ENCODE data around the gene ALK. TPM values are rescaled to one million over a fixed set of nuclear protein-coding genes. Genes with fewer than 3 reads are reported as not detected.

The ALK gene
- total and polyA plus RNA-seq, 2 donors (not counting 1 experiment from before 2014, with no cell fraction given): not detected

- Histone ChIP-seq H3K27ac (ENCODE audit: low read length in 2 of 2) (no peak overlapping the region), H2AFZ (ENCODE audit: insufficient read depth, low read depth, low read length, poor library complexity, severe bottlenecking) (no peak overlapping the region), H3K27me3 (replicated peaks in 1 of 4; ENCODE audit: control extremely low read depth in 1 of 4, control insufficient read depth in 3 of 4, insufficient read depth in 4 of 4, low read length in 3 of 4) (no peaks in the 10 kb centered on the region), H4K20me1 (ENCODE audit: control insufficient read depth, insufficient read depth, low read length, poor library complexity, severe bottlenecking) (no peaks in the 10 kb centered on the region), H3K9me3 (ENCODE audit: control extremely low read depth in 1 of 3, control insufficient read depth in 2 of 3, insufficient read depth in 1 of 3, low read length in 2 of 3) (no peaks in the 10 kb centered on the region), H3K4me2 (replicated peaks; ENCODE audit: low read depth, low read length, poor library complexity, severe bottlenecking) (no peak overlapping the region), H3K9ac (ENCODE audit: low read length) (no peak overlapping the region), H3K4me1 (ENCODE audit: control insufficient read depth in 2 of 2, insufficient read depth in 2 of 2, low read length in 2 of 2) (no peaks in the 10 kb centered on the region), H3K36me3 (replicated peaks in 1 of 2; ENCODE audit: control extremely low read depth in 1 of 2, control insufficient read depth in 1 of 2, extremely low read depth in 1 of 2, insufficient read depth in 2 of 2, low read length in 1 of 2) (no peaks in the 10 kb centered on the region), H3K79me2 (ENCODE audit: control insufficient read depth, insufficient read depth, low read length) (no peaks in the 10 kb centered on the region), H3K4me3 (ENCODE audit: control extremely low read depth in 1 of 5, extremely low read depth in 1 of 5, insufficient read depth in 1 of 5, low read depth in 2 of 5, low read length in 4 of 5) (no peak overlapping the region)
- ATAC-seq (ENCODE audit: low read depth) (no peak), DNase-seq (no peak)
- intact Hi-C loops (cut with micrococcal nuclease): no loop called here
- Mint-ChIP-seq H3K4me1 (no peaks in the 10 kb centered on the region), H3K27ac (no peak overlapping the region), H3K27me3 (peaks cover 5% of the 10 kb centered on the region), H3K9me3 (ENCODE audit: insufficient read depth) (no peaks in the 10 kb centered on the region), H3K4me3 (no peak overlapping the region)
- CTCF ChIA-PET: no interaction called here
- no CpG with 5 or more reads among the region's 5 CpGs for WGBS (ENCODE audit: insufficient coverage)
- POLR2A ChIA-PET: no interaction called here
- TF ChIP-seq CTCF (IDR thresholded peaks at IDR 0.05): no peak
- TF ChIP-seq EZH2 (IDR thresholded peaks at IDR 0.05; ENCODE audit: borderline replicate concordance, insufficient read depth, low read depth, low read length, poor library complexity, severe bottlenecking): no peak
Observed at GRCh38 chr2:29206941-29207340, 714.4 kb downstream of the ALK start.

GRCh38 chr2:29202819-29203495, 718.4 kb downstream of the ALK start:
- intact Hi-C loops (cut with micrococcal nuclease): no loop called here
- Mint-ChIP-seq H3K27me3 (peaks cover 1% of the 10 kb centered on the region), H3K4me1 (no peaks in the 10 kb centered on the region), H3K9me3 (ENCODE audit: insufficient read depth) (no peaks in the 10 kb centered on the region), H3K4me3 (no peak overlapping the region), H3K27ac (no peak overlapping the region)
- no peak overlapping the region for H3K4me3 ChIP-seq (ENCODE audit: control extremely low read depth in 1 of 5, extremely low read depth in 1 of 5, insufficient read depth in 1 of 5, low read depth in 2 of 5, low read length in 4 of 5)
- CTCF ChIA-PET: no interaction called here
- POLR2A ChIA-PET: no interaction called here
- H3K4me2 ChIP-seq (replicated peaks; ENCODE audit: low read depth, low read length, poor library complexity, severe bottlenecking): no peak overlapping the region
- H2AFZ ChIP-seq (ENCODE audit: insufficient read depth, low read depth, low read length, poor library complexity, severe bottlenecking): no peak overlapping the region
- TF ChIP-seq EZH2 (IDR thresholded peaks at IDR 0.05; ENCODE audit: borderline replicate concordance, insufficient read depth, low read depth, low read length, poor library complexity, severe bottlenecking) (no peak), CTCF (IDR thresholded peaks at IDR 0.05) (no peak)
- no peaks in the 10 kb centered on the region for H4K20me1 ChIP-seq (ENCODE audit: control insufficient read depth, insufficient read depth, low read length, poor library complexity, severe bottlenecking)
- no peaks in the 10 kb centered on the region for H3K4me1 ChIP-seq (ENCODE audit: control insufficient read depth in 2 of 2, insufficient read depth in 2 of 2, low read length in 2 of 2)
- 80% methylated on average over 2 of the region's 5 CpGs for WGBS (ENCODE audit: insufficient coverage)
- ATAC-seq (ENCODE audit: low read depth) (no peak), DNase-seq (no peak)
- H3K36me3 ChIP-seq (replicated peaks in 1 of 2; ENCODE audit: control extremely low read depth in 1 of 2, control insufficient read depth in 1 of 2, extremely low read depth in 1 of 2, insufficient read depth in 2 of 2, low read length in 1 of 2): no peaks in the 10 kb centered on the region
- no peaks in the 10 kb centered on the region for H3K79me2 ChIP-seq (ENCODE audit: control insufficient read depth, insufficient read depth, low read length)
- H3K9me3 ChIP-seq (ENCODE audit: control extremely low read depth in 1 of 3, control insufficient read depth in 2 of 3, insufficient read depth in 1 of 3, low read length in 2 of 3): no peaks in the 10 kb centered on the region
- no peaks in the 10 kb centered on the region for H3K27me3 ChIP-seq (replicated peaks in 1 of 4; ENCODE audit: control extremely low read depth in 1 of 4, control insufficient read depth in 3 of 4, insufficient read depth in 4 of 4, low read length in 3 of 4)
- no peak overlapping the region for H3K27ac ChIP-seq (ENCODE audit: low read length in 2 of 2)
- no peak overlapping the region for H3K9ac ChIP-seq (ENCODE audit: low read length)
